HG03457 (cell line): ENCODE data around the gene GPS1.

ENCODE experiments used
- ATAC-seq: cut with Tn5 transposase; IDR thresholded peaks from one replicate; pipeline ENCODE4 v1.9.1; 2021; ENCODE audit warnings: moderate number of reproducible peaks; ENCODE audit not compliant: unreplicated experiment

GPS1 gene

DNA sequence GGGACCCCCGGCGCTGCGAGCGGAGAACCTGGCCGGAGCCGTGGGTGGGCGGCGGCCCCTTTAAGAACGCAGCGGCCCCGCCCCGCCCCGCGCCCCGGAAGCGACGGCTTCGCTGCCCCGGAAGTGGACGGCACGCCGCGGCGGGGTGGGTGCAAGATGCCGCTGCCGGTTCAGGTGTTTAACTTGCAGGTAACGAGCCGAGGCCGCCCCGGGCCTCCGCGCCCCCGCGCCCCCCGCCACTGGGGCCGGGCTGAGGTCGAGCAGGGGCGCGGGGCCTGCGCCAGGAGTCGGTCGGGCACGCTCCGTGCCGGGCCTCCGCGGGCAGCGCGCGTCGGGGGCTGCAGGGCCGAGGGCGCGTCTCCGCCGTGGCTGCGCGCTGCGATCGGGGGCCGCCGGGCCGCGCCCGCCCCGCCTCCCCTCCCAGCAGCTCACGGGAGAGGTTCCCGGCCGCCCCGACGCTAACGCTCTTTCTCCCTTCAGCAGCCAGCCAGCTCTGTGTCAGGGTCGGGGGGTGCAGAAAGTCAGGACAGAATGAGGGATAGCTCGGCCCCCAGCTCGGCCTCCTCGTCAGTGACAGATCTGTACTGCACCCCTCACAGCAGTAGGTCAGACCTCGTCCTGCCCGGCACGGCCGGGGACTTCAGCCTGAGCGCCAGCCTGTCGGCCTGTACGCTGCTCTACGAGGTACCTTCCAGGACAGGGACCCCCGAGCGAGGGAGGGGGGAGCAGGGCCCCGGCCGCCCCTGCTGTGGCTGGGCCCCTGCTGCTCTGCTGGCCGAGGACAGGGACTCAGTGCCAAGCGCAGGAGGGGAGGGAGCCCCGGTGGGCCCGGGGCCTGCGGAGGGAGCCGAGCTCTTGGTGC lies at the start of gene GPS1, which contains the start of gene RFNG:
Gene GPS1, plus strand, starts transcription at position 123 of the 862 bp plus-strand sequence. Its CDS starts 34 bp downstream, at position 157.
Gene RFNG, minus strand, starts transcription at position 36 of the 862 bp plus-strand sequence. CDS start 45 bp downstream, outside the sequence.
- ATAC-seq: no peak

DNA sequence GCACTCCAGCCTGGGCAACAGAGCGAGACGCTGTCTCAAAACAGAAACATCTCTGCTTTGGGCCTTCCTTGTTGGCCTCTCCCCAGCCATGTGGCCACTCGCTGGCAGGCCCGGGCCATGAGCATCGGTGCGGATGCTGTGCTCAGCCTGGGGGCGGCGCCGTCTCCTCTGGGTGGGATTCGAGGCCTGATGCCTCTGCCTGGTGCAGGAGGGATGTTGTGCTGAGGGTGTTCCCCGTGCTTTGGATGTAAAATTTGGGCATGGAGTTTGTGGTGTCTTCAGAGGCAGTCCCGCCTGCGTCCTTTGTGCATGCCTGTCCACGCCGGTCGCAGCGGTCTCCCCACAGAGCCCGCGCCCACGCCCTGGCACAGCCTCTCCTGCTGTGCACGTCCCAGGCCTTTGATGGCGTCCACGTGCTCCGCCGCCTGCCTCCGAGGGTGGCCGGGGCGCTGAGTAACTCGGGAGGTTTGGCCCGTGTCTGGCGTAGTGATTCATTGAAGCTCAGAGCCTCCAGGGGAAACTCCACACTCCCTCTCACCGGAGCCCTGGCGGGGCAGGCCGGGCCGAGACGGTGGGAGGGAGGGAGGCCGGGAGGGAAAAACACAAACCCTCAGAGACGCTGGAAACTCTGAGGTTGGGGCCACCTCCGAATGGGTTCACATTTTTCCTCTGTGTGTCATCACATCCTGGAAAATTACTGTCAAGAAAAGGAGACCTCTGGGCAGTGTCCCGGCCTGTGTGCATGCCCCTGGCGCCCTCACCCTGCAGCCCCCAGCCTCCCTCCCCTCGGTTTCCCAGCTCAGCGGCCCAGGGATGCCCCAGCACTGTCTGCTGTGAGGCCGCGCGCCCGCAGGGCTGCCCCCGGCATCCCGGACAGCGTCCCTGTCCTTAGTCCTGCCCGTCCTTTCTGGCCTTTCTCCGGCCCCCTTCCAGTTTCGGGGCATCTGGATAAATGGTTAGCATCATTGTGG lies 48.0 kb upstream of the GPS1 start:
- no peak for ATAC-seq

DNA sequence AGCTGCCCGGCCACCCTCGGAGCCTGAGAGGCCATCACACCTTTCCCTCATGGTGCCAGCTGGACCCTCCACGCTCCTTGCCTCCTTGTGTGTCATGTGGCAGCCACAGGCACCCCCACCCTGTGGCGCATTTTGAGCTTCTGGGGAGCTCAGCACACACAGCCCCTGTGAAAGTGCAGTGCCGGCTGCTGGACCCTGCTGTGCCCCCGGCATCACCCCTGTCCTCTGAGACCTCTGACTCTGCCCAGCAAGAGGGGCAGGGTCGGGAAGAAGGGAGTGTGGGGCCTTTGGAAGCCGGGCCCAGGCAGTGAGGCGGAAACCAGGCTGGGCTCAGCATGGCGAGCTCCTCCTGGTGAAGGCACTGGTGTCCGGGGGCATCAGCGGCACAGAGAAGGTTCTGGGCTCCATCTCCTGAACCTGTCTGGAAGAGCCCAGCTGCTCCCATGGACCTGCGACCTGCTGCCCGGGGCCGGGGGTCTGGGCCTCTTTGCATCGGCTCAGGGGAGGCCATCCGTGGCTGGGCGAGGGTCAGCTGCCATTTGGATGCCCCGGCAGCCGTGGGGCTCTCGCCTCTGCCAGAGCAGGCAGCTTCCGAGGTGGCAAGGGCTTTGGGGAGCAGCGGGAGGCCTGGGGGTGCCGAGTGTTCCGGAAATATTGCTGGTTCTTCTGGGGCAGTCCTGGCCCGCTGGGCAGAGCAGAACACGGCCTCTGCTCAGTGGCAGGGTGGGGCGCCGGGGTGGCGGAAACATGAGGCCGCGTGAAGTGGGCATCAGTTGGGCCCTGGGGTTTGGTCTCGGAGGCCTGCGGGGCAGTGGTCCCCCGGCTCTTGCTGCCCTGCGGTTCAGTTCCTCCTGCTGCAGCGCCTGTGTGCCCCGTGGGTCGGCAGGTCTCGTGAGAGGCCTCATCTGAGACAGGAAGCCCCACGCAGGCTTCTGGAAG lies 46.9 kb upstream of the GPS1 start:
- ATAC-seq: no peak

DNA sequence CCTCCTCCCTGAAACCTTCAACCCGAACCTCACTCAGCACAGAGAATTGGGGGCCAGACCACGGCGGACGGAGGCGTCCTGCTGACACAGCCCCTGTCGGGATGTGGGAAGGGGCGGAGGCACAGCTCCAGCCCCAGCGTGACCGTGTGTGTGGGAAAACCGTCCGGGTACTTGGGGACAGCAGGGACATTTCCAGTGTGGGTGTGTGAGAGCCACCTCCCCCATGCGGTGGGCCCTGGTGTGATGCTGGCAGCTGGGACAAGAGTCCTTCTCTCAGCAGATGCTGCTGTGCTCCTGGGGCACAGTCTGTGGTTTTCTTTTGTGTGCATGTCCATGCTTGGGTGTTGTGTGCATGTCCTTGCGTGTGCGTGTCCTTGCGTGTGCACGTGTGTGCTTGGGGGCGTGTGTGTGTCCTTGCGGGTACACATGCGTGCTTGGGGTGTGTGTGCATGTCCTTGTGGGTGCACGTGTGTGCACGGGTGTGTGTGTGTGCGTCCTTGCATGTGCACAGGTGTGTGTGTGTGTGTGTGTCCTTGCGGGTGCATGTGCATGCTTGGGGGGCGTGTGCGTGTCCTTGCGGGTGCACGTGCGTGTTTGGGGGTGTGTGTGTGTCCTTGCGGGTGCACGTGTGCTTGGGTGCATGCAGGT lies 45.9 kb upstream of the GPS1 start:
- ATAC-seq: no peak

DNA sequence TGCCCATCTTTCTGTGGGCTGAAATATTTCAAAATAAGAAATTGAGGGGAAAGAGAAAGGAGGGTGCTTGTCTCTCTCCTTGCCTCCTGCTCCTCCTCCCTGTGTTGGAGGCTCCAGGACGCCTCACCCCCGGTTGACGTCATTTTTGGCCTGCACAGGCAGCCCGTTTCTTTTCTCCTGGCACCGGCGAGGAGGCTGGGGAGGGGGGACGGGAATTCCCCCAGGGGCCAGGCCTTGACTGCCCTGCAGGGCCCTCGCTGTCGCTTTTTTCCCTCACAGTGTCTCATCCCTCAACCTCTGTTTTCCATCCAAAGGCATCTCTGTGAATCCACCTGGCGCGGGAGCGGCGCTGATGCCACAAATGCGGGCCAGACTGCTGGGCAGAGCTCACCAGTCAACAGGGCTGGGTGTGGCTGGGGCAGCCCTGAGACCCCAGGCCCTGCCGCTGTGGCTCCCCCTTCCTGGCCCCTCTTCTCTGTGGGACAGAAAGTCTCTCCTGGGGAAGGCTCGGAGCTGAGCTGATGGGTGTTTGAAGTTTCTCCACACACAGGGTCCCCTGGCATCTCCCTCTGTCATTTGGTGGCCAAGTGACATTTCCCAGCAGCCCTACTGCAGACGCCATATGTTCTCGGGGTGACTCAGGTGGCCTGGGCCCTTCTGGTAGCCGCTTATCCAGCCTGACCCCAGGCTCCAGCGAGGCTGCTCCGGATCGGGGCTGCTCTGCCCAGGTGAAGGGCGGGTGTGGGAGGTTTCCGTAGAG lies 45.0 kb upstream of the GPS1 start:
- ATAC-seq: no peak

DNA sequence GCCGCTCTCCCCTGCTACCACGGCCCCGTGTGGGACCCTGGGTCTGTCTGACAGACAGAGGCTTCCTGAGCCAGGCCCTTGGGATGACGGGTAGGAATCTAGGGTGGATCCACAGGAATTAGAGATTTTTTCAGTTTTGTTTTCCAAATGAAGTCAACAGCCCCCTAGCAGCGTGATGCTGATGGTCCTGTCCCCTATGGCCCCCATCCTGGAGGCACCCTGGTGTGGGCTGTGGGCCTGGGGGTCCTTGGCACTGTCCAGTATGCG lies 44.5 kb upstream of the GPS1 start:
- ATAC-seq: no peak

DNA sequence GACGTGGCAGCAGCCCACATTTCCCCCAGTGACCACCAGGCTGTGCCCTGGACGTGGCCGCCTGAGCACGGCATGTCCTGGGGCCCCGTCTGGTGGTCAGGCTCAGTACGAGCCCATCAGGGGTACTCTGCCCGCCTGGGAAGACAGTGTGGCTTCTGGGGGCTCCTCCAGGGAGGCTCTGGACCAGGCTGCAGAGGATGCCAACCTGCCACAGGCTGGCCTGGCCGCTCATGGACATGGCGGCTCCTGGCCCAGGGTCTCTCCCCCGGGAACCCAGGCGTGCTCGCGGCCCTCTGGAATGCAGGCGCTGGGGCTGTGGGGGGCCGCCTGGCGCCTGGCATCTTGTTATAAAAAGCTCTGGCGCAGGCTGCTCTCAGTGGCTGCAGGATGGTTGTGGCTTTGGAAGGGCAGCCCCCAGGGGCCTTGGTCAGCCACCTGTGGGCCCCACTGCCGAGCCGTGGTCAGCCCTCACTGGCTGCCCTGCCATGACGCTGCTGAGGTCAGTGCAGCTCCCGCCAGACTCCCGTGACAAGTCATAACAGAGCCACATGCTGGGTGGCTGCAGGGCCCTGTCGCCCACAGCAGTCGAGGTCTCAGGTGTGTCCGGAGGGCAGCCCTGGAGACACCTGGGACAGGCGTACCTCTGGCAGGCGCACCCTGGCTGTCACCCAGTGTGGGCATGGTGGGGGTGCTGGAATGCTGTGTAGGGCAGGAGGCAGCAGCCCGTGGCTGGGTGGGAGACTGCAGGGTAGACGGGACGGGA lies 44.0 kb upstream of the GPS1 start:
- no peak for ATAC-seq

DNA sequence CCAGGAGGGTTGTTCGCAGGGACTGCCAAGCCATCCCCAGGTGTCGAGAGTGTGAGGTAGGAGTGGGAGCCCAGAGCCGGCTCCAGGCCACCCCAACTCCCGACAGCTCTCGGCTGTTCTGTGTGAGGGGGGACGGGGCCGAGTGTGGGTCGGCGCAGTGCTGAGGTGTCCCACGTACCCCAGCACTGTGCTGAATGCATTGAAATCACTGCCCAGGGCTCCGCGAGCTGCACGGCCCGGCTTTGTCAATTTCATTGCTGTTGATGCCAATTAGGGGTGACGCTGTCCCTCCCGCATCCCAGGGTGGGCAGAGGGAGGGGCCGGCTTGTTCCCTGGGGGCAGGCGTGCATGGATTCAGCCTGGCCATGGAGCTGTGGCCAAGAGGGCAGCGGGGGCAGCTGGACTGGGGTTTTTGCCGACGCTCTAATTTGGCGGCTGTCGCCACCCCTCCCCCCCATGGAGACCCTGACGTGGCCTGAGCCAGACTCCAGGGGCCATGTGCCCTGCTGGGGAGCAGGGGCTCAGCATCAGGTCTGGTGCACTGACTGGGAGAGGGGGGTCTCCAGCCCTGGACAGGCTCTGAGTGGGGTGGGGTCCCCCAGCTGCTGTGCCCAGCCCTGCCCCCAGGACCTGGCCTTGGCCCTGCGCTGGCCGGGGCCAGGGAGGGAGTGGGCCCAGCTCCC lies 43.3 kb upstream of the GPS1 start:
- no peak for ATAC-seq

DNA sequence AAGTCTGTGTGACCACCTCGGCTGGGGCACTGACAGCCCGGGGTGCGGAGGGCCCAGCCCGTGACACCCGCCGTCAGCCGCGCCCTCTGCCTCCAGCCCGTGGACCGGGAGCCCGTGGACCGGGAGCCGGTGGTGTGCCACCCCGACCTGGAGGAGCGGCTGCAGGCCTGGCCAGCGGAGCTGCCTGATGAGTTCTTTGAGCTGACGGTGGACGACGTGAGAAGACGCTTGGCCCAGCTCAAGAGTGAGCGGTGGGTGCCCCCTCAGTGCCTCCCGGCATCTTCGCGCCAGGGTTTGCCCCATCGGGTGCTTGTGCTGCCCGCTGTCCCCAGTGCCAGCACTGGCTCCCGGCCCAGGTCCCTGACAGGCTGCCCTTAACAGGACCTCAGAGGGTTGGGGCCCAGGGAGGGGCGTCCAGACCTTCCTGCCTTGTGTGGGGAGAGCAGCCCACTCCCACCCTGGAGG lies 42.7 kb upstream of the GPS1 start:
- ATAC-seq: no peak

DNA sequence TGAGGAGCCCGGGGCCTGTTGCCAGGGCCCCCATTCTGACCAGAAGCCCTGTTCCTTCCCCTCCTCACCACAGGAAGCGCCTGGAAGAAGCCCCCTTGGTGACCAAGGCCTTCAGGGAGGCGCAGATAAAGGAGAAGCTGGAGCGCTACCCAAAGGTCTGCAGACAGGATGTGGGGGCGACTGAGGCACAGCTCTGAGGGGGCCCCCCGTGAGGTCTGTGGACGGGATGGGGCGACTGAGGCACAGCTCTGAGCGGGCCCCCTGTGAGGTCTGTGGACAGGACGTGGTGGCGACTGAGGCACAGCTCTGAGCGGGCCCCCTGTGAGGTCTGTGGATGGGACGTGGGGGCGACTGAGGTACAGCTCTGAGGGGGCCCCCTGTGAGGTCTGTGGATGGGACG lies 42.3 kb upstream of the GPS1 start:
- no peak for ATAC-seq

DNA sequence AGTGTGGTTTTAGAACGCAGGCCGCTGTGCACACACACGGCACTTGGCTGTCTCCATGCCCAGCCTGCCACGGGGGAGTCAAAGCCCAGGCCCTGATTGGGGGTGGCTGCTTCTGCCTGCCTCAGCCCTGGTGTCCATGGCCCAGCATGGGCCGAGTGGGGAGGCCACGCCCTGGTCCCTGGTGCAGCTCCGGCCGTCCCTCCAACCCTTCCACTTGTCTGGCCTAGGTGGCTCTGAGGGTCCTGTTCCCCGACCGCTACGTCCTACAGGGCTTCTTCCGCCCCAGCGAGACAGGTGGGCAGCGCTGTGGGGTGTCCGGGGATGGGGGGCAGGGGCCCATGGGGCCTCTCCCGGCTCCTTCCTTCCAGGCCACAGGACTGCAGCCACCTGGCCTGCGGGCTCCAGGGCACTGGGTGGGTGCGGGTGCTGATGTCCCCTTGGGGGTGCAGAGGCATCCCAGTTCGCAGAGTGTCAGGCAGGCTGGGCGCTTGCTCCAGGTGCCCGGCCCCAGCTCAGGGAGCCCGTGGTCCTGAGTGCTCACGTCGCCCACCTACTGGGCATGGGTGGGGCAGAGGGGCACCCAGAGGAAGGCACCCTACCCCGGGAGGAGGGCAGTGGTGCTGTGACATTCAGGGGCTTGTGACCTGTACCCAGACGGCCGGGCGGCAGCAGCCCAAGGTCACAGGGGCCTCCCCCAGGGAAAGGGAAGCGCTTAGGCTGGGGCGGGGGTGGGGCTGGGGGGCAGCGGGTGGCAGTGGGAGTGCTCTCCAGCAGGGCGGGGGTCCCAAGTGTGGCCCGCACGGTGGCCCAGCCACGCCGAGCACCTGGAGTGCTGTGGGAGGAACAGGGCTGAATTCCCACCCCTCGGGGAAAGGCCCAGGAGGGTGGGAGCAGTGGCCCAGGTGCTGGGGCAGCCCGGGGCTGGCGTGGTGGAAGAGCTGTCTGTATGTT lies 40.8 kb upstream of the GPS1 start:
- no peak for ATAC-seq

DNA sequence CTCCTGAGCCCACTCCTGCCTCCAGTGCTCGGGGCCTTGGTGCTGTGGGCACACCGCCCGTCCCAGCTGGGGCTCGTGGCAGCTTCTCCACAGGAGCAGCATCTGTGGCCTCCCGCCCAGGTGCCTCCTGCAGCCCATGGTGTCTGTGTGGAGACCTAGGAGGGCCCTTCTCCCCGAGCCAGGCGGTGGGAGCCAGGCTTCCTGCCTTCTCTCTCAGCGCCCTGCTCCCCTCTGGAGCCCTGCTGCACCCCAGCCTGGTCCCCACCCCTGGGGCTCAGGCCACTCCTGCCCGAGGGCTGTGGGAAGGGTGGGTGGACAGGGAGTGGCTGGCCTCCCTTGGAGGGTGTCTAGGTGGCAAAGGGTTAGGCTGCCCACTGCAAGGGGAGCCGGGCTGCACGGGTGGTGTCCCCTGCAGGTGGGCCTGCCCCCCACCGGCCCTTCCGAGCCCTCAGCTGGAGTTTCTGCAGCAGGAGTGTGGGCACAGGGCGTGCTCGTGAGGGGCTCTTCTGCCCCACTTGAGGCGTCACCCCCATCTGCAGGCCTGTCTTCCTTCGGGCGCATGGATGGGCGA lies 40.0 kb upstream of the GPS1 start:
- no peak for ATAC-seq

DNA sequence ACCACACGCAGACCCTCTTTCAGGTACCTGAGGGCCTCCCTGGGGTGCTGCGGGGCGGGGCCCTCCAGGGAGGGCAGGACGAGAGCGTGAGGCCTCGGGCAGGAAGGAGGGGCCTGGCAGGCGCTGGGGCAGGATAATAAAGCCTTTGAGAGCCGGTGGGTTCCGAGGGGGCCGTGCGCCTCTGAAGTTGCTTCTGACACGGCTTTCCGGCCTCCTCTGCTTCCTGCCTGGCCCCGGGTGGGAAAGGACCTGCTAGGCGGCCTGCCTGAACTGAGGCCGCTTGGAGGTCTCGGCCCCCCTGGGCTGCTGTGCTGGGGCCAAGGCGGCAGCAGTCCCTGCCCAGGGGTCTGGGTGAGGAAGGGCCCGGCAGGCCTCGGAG lies 39.4 kb upstream of the GPS1 start:
- ATAC-seq: no peak

DNA sequence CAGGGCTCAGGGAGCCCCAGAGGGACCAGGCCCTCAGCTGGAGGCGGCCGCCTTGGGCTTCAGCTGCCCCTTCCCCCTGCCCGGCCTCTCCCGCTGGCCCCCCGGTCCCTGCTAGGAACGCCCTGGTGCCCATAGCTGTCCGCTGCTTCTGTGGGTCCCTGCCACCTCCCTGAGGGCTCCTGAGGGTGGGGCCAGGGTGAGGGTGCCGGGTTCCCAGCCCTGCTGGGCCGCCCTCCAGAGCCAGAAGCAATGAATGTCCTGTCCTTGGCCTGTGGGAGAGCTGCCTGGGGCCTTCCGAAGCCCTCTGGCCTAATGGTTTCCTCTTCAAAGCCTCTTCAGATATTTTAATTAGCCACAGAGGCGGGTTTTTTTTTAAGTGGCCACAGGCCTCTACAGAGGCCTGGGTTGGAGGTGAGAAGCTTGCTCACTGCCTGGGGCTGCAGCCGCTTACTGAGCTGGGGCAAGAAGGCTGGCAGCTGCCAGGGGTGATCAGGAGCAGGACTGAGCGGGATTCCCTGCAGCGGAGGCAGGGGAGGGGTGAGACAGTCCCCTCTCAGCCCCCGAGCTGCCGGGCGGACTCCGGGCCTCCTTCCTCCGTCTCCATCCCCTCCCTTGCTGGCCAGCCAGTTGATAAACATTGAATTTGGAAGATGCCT lies 38.9 kb upstream of the GPS1 start:
- no peak for ATAC-seq

DNA sequence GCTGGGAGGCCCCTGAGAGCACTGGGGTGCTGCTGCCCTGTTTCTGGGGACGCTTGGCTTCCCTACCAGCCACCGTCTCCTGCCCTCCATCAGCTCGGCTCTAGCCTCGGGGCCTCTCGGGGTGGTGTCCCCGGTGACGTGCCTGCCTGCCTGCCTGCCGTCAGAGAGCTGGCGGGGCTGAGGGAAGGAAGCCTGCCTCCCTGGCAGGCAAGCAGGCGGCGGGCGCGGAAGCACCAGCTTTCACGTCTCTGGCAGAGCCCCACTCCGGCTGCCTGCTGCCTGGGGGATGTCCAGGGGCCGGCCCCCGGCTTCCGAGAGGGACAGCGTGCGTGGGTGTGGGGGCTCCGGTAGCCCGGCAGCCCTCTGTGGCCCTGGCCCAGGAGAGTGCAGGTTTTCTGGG lies 38.4 kb upstream of the GPS1 start:
- no peak for ATAC-seq

DNA sequence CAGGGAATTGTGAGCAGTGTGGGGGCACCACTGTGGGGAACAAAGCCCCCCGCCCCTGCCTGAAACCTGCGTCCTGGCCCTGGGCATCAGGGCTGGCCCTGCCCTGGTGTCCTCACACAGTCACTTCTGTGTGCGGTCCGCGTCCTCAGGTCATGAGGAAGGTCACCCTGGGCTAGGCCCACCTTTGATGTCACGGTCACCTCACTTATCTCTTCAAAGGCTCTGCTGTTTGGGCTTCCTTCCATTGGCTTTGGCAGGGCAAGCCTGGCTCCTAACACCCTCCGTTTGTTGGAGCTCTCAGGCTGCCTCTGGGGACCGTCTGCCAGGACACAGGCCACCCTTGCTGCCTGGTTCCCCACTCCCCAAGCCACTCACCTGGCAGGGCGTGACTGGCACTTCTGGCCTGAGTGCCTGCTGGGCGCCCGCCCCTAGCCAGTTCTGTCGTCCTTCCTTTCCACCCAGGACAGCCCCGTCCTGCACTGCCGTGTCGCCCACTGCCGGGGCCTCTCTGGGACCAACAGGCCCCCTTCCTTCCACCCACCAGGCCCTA lies 37.9 kb upstream of the GPS1 start:
- ATAC-seq: no peak
